CD4-positive, alpha-beta T cell treated with Interleukin-15 for 1 hour (primary cell): ENCODE data around the gene ADGRL3.

ENCODE experiments used
- DNase-seq: peaks from one replicate; pipeline ENCODE4 v3.0.0-alpha.2; 2020

ADGRL3 gene

DNA sequence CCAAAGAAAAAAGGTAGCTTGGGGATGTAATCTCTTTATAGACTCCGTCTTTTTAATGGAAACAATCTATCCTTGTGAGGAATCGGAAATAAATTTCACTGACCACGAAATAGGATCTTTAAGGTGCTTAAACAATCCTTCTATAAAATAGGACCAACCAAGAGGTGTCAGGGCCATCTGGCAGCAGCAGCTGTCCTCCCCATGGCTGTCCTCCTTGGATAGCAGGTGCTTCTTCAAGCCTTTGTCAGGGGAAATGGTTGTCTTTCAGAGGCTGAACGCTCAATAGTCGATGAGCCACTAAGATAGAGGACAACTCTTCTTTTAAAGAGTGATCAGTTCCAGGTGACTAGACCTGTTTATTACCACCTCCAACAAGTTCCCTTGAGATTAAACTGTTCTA lies 231.0 kb downstream of the ADGRL3 start:
- DNase-seq = no peak

DNA sequence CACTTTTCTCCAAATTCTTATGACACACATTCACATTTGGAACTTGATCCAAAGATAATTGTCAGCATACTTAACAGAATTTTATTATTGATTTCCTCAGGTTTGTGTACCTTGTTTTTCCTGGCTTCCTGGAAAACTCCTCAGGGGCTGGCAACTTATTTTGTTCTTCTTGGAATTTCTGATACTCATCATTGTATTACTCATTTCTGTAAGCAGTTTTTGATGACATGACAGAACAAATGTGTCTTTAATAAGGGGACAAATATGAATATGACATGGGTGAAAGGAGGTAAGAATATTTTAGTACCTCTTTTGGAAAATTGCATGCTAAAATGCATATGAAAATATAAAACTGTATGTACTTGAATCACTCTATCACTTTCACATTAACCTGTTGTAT lies 237.8 kb downstream of the ADGRL3 start:
- no peak for DNase-seq

DNA sequence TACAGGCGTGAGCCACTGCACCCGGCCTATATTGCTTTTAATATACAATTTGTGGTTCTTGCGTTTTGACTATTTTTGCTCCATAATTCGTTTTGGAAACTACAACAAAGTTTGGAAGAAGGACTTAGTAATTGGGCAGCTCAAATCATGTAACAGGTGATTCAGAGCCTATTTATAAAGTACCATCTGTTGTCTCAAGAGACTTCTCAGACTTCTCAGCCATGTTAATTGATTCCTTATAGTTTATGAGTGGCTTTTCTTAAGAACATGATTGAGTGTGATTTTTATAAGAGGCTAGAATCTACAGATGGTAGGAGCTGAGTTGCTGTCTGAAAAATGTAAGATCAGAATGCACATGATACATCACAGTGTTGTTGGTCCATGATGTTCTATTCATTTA lies 240.2 kb downstream of the ADGRL3 start:
- DNase-seq = no peak

GRCh38 chr4:61442936-61443335 lies 242.8 kb downstream of the ADGRL3 start:
- DNase-seq = no peak

- DNase-seq = no peak
These were observed 243.8 kb downstream of the ADGRL3 start for GRCh38 chr4:61443813-61444510.

DNA sequence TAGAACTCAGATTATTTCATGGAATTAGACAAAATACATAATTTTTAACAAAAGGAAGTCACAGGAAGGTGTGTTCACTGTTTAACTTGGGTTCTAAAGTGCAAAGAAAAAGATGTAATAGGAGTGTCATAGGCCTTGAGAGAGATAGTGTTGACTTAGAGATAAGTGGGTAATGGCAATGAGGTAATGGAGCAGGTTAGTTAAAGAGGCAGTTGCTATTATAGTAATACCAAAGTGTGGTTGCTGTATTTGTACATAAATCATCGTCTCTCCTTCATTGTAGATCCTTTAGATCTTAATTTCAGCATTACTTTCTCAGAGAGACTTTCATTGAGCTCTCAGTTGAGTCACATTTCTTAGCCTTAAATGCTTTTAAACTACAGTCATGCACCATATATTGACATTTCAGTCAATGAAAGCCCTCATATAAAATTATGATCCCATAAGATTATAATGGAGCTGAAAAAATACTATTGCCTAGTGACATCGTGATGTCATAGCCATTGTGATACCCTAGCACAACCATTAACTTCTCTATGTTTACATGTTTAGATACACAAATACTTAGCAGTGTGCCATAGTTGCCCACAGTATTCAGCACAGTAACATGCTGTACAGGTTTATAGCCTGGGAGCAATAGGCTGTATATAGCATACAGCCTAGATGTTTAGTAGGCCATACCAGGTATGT lies 245.4 kb downstream of the ADGRL3 start:
- DNase-seq = no peak

GRCh38 chr4:61446941-61447340 lies 246.8 kb downstream of the ADGRL3 start:
- DNase-seq = no peak

GRCh38 chr4:61447918-61448317 lies 247.8 kb downstream of the ADGRL3 start:
- no peak for DNase-seq

GRCh38 chr4:61451935-61452334 lies 251.8 kb downstream of the ADGRL3 start:
- no peak for DNase-seq

DNA sequence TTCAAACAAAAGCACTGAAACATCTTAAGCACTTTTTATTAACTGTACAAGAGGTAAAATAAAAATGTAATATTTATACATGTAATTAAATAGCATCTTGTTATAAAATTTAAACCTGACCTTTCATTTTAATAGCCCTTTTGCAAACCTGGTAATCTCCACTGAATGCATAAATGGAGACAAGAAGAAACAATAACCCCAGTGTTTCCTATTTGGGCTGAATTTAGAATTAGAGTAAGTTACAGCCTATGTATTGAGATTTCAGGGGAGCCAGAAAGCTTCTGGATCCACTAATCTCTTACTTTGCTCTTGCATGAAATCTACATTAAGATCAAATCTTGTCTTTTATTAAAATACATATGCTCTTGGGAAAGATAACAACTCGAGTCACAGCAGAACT lies 261.8 kb downstream of the ADGRL3 start:
- DNase-seq = no peak

DNA sequence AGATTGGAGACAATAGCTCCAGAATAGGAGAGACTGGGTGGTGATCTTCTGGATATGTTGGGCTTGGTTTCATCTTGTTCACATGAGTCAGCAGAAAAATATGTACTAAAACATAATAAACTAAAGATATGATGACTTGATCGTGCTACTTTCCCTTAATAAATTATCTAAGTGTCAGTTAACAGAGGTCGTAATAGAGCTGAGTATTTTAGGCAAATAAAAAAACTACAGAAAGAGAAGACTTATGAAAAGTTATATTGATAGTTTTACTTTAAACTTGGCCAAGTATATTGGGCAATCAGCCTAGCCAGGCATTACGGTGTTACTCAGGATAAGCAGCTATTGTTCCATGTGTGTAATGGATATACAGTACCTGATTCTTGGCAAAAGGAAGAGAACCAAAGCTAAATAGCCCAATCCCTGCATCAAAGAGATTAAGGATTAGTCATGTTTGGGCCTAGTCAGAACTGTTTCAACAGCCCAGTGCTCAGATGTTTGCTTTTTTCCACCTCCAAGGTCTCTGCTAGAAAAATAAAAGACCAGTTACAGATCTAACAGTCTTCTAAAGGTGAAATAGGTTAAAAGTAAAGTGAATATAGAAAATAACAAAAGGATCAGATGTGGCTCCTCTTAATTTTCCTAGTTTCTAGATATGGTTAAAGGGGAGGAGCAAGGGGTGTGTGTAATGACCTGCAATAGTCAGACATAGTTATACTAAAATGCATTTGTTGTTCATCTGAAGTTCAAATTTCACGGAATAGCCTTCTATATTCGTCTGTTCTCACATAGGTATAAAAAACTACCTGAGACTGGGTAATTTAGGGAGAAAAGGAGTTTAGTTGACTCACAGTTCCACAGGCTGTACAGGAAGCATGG lies 262.6 kb downstream of the ADGRL3 start:
- DNase-seq = no peak

GRCh38 chr4:61468024-61468720 lies 268.0 kb downstream of the ADGRL3 start:
- DNase-seq = no peak

- no peak for DNase-seq
These were observed 273.2 kb downstream of the ADGRL3 start for GRCh38 chr4:61473306-61473705.

- no peak for DNase-seq
These were observed 278.2 kb downstream of the ADGRL3 start for GRCh38 chr4:61478340-61478739.

- DNase-seq = no peak
These were observed 284.9 kb downstream of the ADGRL3 start for GRCh38 chr4:61485056-61485455.

- DNase-seq = no peak
These were observed 289.8 kb downstream of the ADGRL3 start for GRCh38 chr4:61489927-61490326.

DNA sequence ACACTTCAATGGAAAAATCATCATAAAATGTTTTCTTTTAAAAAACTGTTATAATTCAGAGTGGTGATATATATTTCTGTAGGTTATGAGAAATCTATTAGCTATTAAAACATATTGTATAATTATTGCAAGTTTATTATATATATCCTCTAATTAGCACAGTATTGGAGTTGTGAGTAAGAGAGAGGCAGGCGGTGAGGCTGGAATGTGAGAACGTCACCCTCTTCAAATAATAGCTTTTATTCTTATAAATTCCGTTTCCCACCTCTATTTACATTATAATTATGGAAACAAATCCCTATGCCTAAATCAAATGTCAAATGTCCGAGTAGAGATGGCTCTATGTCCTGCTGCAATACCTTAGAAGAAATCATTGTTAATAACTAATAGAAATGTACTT lies 292.9 kb downstream of the ADGRL3 start:
- DNase-seq = no peak

DNA sequence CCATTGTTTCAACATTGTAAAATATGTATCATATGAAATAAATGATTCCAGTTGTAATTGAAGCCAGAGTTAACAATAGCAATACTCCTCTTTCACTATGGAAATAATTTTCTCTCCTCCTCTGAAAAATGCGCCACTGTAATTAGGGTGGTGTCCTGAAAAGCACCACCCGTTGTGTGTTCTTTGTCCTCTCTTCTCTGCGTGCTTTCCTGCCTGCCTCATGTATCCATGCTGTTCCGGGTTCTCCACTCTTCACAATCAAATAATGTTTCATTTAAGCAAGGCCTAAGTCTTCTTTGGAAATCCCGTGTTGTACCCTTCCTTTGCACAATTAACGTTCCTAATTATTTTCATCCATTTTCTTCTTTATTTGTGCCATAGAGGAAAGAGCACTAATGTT lies 293.3 kb downstream of the ADGRL3 start:
- no peak for DNase-seq

DNA sequence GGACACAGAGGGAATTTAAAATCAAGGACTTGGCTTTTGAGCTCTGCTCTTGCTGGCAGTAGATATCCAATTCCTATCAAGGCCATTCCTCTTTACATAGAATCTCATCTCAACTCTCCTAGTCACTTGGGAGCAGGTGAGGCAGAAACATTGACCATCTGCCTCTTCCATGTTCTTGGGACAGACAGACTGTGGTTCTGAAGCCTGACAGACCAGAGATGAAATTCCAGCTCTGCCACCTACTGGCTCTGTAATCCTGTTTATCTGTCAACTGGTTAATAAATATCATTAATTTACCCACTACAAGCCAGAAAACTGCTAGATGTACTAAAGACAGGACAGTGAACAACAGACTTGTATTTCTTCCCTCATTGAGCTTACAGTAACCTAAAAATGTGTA lies 300.8 kb downstream of the ADGRL3 start:
- no peak for DNase-seq

- DNase-seq = no peak
These were observed 301.7 kb downstream of the ADGRL3 start for GRCh38 chr4:61501812-61502211.

GRCh38 chr4:61505773-61506685 lies 305.9 kb downstream of the ADGRL3 start:
- DNase-seq = no peak

- DNase-seq = no peak
These were observed 307.0 kb downstream of the ADGRL3 start for GRCh38 chr4:61507091-61507490.
